HG02943 (cell line): ENCODE measurements around the gene INTS1.

Source experiments
- ATAC-seq: cut with Tn5 transposase; IDR thresholded peaks from one replicate; pipeline ENCODE4 v1.9.1; 2021; ENCODE audit warnings: mild to moderate bottlenecking, low read depth, moderate library complexity; ENCODE audit not compliant: unreplicated experiment

Gene INTS1

DNA sequence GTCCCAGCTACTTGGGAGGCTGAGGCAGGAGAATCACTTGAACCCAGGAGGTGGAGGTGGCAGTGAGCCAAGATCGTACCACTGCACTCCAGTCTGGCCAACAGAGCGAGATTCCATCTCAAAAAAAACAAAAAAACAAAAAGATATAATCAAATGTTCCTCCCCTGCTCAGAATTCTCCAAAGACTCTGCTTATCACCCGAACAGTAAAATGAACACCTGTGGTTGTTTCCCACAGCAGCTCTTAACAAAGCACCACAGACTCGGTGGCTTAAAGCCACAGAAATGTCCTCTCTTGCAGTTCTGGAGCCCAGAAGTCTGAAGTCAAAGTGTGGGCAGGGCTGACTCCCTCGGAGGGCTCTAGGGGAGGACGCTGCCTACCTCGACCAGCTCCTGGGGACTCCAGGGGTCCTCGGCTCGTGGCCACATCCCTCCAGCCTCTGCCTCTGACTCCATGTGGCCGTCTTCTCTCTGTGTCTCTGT, 4.1 kb upstream of the INTS1 start:
- no peak for ATAC-seq

DNA sequence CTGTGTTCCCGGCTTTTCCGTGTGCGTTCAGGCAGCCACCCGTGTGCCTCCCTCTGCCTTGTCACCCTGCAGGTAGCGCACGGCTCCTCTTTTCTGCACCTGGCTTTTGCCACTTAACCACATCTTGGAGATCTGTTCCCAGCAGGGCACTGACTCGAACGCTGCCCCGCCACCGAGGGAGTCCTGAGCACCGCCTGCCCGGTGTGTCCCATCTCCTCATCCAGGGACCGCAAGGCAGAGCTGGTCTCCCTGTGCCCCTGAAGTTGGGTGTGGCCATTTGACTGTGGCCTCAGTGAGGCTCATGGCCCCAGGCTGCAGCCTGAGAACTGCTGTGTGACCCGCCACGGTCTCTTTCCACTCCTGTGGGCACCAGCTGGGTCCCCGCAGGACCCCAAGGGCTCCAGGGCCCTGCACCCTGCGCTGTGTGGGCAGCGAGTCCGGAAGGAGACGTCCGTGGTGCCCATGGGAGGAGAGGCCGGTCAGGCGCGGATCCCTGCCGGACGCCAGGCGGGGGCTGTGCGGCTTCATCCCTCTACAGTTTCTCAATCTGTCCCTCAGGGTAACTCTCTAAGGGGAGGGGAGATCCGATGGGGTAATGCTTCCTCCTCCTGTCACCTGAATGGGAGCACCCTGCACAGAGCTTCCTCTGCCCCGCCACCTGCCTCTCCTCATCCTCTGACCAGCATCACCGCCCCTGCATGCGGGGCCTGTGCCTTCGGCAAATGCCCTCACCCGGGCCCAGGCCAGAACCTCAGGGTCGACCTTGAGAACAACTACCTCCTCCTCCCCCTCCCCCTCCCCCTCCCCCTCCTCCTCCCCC, 1.8 kb upstream of the INTS1 start:
- ATAC-seq, result no peak

DNA sequence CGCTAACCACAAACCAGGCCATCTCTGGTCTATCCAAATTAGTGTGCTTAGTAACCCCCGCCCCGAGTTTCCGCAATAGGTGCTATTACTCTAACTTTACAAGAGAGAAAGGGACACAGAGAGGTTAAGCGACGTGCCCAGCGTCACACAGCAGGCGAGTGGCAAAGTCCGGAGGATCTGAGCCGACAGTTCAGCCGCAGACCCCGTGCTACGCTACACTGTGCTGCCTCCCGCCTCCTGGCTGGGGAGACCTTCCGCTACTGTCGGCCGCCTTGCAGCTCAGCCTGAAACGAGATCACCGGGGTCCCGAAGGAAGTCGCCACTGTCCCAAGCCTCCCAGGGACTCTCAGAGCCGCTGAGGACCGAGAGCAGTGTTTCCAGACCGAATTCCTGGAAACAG, 799 bp downstream of the INTS1 start:
- ATAC-seq, result no peak

DNA sequence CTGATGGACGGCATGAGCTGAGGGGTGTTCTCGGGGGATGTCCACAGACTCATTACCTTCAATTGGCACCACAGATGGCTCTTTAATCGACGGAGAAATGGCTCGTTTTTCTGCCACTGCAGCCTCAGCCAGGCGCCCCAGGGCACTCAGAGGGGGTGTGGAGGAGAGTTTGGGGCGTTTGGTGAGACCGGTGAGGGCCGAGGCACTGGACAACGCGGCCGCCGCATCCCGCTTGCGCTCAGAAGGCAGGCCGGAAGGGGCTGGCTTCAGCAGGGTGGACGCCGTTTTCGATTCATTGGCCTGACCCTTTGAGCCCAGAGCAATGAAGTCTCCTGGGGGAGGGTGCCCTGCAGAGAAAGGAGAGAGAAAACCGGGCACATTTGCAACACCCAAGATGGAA, 1.3 kb downstream of the INTS1 start:
- ATAC-seq, result no peak

DNA sequence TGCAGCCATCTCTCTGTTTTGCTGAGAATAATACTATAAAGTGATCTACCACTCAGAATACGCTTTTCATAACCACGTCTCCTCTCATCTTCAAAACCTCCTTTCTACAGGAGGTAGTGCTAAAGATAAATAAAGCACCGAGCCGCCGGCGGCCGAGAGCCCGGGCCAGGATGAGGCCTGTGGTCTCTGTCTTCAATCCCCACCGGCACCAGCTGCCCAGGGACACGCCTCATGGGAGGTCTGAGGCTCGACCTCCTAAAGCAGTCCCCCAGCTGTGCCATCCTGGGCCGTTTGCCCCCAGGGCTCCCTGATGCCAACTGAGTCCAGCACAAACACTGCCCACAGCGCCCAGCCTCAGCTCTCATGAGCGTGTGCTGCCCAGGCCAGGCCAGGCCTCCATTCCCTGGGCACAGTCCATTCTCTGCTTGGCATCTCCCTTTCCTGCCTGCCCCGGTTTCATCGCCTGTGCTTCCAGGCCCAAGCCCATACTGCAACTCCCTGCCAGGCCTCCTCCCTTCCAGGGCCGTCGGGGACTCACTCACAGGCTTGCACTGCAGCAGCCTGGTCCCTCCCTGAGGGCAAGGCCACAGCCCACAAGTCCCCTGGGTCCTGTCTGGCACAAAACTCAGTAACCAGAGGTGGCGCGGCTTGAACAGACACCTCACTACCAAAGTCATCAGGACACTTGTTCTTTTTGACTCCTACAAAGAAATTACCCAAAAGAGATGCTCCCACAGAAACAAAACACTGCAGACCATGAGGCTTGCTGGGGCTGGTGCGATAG, 2.5 kb downstream of the INTS1 start:
- no peak for ATAC-seq

DNA sequence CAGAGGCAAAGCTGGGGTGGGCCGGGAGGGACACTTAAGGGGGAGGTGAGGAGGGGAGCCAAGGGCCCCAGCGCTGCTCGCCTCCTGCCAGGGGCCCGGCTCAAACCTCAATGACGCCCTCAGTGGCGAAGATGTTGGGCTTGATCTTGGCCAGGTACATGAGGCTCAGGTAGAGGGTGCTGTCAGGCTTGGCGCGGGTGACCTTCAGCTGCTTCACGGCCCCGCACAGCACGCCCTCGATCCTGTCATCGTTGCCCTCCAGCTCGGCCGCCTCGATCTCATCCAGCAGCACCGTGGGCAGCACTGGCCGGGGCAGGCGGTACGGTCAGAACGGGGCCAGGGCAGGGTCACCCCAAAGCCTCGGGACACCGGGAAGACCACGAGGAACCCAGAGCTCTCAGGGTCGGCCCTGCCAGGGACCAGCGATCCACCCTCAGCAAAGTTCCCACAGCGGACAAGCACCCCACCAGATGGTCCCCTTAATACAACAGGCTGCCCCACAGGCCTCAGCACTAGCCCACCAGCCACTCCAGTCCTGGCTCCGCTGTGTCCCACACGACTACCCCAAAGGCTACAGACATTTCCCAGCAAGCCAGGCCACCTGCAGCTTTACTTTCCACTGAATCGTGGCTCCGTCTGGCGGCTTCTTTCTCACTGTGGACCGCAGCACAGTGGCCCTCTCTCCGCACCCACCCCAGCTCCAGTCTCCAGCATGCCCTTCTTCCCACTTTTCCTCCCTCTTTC, 4.0 kb downstream of the INTS1 start:
- ATAC-seq, result no peak

DNA sequence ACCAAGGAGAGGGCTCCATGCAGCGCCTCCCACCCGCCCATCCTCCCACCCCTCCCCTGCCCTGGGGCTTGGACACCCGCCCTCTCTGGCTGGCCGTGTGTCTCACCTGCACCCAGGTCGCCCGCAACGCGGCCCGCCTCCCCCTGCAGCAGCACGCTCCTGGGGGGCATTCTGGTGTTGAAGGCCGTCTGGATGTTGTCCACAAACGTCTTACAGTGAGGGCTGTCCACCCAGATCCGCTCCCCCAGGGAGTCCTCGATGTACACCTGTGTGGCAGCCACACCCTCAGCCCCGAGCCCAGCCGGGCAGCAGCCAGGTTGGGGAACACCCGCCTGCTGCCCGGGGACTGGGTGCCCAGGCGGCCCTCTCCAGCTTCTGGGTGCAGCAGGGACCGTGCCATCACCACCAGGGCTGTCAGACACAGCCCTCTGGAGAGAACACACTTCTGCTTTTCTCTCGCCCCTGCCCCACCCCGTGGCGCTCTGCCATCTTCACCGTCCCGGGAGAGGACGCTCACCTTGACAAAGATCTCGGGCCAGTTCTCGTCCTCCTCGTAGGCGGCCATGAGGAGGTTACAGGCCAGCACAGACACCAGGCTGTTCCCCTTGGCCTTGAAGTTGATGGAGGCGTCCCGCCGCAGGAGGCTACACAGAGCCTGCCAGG, 4.7 kb downstream of the INTS1 start:
- no peak for ATAC-seq

DNA sequence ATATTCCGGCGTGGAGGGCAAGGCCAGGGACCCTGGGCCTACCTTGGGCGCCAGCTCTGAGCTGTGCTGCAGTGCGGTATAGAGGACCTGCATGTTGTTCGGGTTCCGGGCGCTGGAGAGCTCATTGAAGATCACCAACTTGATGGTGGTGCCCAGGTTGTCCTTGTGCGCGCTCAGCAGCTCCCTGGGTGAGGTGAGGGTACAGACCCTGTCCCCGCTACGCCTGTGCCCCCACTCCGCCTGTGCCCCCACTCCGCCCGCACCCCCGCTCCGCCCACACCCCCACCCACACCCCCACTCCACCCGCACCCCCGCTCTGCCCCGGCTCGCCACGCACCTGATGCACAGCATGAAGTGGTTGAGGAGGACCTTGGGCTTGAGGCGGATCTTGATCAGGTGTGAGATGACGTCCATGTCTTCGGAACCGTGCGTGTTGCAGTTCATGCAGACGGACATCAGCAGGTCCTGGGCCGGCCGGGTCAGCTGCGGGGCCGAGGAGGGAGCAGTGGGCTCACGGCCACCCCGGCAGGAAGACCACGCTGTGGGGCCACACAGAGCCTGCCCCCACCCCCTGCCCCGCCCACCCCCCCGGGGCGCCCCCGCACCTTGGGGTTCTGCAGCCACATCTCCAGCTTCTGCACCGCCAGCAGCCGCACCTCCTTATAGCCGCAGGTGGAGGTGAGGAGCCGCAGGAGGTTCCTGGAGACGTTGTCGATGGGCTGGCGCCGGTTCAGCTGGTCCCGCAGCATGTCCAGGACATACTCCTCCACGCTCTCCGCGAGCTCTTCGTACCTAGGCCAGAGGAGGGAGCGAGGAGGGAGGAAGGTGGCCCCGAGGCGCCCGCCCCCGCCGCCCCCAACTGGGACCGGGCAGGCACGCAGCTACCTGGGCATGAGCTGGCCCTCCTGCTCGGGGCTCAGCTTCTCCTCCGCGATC, 5.6 kb downstream of the INTS1 start:
- no peak for ATAC-seq

DNA sequence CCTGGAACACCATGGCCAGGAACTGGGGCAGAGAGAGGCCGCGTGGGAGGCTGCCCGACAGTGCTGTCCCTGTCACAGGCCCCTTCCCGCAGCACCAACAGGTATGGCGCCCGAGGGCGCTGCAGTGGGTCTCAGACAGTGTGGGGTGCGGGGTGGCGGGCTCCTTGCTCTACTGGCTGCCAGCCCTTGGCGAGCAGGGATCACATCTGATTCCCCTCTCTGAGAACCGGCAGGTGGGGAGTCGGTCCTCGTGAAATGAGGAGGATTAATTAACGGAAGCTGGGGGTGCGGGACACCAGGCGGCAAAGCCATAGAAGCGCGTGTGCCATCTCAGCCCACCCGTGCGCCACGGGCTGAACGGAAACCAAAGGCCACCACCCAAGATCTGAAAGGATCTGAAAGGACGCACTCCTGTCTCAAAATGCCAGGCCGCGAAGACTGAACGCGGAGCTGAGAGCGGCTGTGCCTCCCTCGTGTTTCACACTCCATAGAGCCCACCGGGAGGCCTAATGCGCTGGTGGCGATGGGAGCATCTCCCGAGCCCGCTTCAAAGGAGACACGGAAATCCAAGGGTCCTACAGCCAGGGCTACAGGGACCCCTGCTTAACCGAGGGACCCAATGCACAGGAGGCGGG, 6.8 kb downstream of the INTS1 start:
- ATAC-seq, result no peak

DNA sequence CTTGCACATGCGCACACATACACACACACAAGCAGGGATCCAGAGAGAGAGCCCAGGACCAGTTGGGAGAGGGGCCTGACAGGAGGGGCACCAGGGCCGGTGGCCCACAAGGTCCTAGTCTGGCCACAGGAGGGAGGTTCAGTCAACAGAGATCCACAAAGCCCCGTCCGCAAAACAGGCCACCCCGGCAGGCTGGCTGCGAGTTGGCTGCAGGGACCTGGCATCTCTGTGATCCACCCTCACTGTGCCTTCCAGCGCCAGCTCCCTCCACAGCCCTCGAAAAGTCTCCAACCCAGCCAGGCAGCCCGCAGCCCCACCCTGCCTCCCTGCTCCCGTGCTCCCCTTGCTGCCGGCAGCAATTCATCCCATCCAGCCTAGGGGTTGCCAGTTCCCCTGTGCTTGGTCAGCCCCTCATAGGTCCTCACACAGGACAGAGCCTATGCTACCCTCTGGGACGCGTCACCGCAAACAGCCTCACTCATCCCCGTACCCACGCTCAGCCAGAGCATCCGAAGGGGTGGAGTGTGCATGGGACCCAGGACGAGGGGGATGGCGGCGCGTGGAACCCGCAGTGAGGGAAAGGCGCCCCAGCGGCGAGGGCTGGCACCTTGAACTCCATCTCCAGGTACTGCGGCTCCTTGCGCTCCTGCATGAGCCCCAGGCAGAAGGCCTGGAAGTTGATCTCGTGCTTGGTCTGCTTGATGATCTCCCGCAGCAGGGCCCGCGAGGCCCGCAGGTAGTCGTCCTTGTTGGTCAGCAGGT, 7.5 kb downstream of the INTS1 start:
- no peak for ATAC-seq

DNA sequence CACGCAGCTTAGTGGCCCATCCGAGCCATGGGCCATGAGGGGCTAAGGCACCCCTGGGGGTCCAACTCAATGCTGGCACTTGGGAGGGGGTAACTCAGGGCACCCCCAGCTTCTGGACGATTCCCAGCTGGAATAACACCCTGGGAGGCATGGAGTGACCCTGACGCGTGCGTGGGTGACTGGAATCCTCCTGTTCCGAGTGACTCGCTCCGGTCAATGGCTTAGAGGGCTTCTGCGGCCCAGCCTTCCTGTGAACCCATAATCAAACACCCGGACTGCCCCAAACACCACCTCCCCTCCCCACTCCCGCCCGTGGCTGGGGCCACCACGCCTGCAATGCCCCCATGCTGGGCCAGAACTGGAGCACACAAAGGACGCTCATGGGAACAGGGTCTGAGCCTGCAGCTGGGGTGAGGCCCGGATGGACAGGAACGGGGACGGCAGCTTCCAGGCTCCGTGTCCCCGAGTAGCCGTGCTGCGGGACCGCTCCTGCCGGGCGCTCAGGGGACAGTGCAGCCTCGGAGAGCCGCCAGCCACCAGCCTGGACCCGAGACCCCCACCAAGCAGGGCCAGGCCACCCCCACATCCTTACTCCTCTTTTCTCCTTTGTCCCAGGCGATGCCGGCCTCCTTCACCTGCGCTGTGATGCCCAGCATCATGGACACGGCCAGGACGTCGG, 8.5 kb downstream of the INTS1 start:
- no peak for ATAC-seq

DNA sequence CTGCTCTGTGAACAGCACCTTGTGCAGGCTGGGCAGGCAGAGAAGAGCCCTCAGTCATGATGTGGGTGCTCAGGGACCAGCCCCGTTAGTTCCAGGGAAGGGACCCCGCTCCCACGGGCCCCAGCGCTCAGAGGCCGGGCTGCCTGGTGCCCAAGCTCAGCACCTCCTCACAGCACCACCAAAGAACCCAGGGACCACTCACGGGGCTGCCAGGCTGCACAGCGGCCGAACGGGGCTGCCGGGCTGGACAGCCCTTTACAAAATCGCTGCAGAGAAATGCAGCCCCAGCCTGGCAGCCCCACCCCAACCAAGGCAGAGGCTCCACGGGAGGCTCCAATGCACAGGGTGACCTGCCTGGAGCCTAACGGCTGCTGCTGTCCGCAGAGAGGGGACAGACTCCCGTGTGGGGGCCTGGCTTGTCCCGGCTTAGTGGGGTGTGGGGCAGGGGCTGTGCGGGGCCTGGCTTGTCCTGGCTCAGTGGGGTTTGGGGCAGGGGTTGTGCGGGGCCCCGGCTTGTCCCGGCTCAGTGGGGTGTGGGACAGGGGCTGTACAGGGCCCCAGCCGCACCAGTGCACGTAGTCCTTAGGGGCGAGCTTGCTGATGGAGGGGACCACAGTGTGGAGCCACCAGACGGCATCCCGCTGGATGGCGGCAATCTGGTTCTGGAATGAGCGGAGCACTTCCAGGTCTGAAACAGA, 9.2 kb downstream of the INTS1 start:
- ATAC-seq, result no peak

DNA sequence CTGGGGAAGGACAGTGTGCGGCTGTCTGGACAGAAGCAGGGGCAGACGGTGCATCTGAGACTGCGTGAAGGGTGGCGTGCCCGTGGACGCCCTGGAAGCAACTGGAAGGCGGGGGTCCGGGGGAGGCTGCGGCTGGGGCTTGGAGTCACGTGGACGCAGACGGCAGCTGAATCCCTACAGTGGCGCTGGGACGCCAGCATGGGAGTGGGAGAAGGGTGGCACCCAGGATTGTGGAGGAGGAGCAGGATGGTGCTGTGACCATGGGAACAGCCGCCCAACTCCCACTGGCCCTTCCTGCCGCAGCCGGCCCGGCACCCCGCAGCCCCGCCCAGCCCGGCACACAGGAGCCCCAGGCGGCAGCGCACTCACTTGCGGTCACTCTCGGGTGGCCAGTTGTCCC, 9.7 kb downstream of the INTS1 start:
- ATAC-seq, result no peak

DNA sequence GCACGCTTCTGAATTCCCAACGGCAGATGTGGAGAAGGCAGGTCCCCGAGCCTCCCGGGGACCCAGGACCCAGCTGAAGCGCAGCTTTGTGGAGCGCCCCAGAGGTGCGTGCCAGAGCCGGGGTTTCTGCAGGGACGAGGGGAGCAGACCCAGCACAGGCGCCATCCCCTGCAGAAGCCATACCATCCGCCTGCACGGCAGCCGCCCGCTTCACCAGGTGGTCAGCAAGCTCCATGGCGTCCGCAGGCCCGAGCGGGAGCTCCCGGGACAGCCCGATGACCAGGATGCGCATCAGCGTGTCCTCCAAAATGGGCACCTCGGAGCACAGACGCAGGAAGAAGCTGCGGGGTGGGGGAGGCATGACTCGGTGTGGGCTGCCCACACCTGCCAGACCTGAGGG, 10.6 kb downstream of the INTS1 start:
- ATAC-seq, result no peak

DNA sequence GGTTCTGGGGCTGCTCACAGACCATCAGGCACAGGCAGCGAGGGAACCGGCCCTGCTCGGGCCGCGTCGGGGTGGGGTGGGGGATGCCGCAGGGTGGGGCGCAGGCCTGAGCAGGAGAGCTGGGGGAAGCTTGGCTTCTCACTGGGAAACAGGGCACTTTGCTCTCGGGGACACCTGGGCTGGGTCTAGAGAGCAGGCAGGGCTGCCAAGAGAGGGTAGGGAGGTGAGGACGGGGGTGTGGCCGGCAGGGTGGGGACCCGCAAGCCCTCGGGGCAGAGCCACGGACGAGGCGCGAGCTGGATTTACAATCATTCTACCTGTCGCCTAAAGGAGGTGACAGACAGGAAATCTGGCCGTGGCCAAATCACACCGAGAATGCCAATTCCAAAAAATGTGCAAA, 11.1 kb downstream of the INTS1 start:
- no peak for ATAC-seq

DNA sequence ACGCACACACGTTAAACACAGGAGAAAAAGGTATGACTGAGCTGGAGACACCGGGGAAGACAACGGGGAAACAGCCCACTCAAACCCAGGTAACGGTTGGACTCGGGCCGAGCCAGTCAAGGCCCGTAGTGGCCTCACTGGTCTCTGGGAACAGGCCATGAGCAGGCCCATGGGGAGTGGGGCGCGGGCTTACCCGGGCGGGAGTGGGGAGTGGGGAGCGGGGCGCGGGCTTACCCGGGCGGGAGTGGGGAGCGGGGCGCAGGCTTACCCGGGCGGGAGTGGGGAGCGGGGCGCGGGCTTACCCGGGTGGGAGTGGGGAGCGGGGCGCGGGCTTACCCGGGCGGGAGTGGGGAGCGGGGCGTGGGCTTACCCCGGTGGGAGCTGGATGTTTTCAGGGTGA, 11.5 kb downstream of the INTS1 start:
- ATAC-seq, result no peak

DNA sequence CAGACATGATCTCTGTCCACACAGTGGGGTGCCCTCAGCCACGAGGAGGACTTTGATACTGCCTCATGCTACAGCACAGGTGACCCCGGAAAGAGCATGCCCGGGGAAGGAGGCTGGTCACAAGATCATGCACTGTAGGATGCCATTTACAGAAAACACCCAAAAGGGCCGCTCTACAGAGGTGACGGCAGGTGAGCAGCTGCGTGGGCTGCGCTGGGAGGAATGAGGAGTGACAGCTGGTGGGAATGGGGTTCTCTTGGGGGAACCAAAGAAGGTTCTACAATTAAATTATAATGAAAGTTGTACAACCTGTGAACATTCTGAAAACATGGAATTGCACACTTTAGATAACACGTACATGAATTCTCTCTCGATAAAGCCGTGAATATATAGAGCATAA, 12.0 kb downstream of the INTS1 start:
- ATAC-seq, result no peak
